Spleen (tissue), 7 donors: ENCODE measurements around the gene RASSF3.
"Not testable (repeated sequence)": the region's sequence is repeated elsewhere in the genome, so short reads cannot be mapped to it uniquely, and the experiment has no call there.

Experiments
- CTCF ChIP-seq, 11 experiments: fragments of 200-600 bp in 7 of 11; fragments of 450-650 bp in 4 of 11; sonication (generic) in 4 of 11; IDR thresholded peaks in 8 of 11; conservative IDR thresholded peaks in 3 of 11; 1 replicate in 7 of 11; 2 replicates in 4 of 11; pipeline versions ENCODE4 v1.4.0 to v1.8.0; 2016 to 2021; ENCODE audit warnings: antibody characterized with exemption in 11 of 11, inconsistent platforms in 4 of 11, mild to moderate bottlenecking in 1 of 11
- POLR2AphosphoS5 ChIP-seq, 3 donors: sonication (generic); formaldehyde crosslinking; IDR thresholded peaks; one replicate each; pipeline ENCODE4 v1.5.1; 2017; ENCODE audit warnings: antibody characterized with exemption in 3 of 3
- donor health status: DM: no; HTN: no; CAD: no; lungs with moderate emphysema.
- donor health status: DM: no; HTN: no; CAD: no.
- donor health status: DM: no; HTN: no; CAD: no.

- not testable (repeated sequence) for TF ChIP-seq POLR2AphosphoS5 (IDR thresholded peaks at IDR 0.05); CTCF (IDR thresholded peaks at IDR 0.05 in 8 of 11, conservative IDR thresholded peaks at IDR 0.05 in 3 of 11)
Measured at GRCh38 chr12:64653907-64654306, 43.6 kb downstream of the RASSF3 start.
